Measurements from ENCODE around the gene MGST3. TPM values are rescaled to one million over a fixed set of nuclear protein-coding genes. Genes with fewer than 3 reads are reported as not detected.
A peak's percentile ranks its signal among the peaks of the same experiment; 100 is the strongest.

MGST3 gene
- total and polyA plus RNA-seq, 10 donors: 47.8 to 109 (median 78.1) TPM

DNA sequence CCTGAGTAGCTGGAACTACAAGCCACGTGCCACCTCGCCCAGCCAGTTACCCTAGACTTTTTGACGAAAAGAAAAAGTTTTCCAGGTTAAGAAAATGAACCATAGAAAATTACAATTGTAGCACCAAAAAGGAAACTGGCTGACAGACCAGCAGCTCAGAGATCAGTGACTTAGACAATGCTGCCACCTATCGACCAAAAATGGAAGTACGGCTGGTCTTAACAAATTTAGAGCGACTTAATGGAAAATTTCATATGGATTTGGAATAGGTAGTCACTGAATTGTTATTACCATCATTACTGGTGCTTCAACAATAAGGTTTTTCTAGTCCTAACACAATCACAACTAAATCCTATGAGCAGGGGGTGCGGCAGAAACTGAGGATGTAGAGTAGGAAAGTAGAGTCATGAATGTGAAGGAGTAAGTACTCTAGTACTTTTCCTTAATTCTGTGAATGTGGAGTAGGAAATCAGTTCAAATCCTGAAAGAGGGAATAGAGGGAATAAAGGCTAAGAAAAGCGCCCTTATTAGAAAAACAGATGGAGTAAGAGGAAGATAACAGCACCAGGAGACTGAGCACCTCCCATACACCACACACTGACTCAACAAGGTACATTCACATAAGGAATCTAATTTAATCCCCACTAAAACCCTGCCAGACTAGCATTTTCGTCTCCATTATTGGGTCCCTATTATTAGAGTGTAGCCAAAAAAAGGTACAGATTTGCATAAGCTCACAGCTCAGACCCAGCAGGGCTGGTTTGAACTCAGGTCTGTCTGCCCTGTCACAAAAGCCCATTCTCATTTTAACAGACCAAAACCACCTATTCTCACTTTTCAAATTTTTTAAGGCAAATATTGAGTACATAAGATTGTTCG lies 37.9 kb upstream of the MGST3 start:
- peak; percentile 51 for DNase-seq
- H3K9me3 ChIP-seq: no peaks in the 10 kb centered on the region
- H3K4me3 ChIP-seq: no peak overlapping the region
- H3K4me1 ChIP-seq: peaks cover 0 to 18% (median 11%) of the 10 kb centered on the region in 6 donors
- H3K27ac ChIP-seq: no peak overlapping the region
- peaks cover 0 to 87% (median 19%) of the 10 kb centered on the region in 7 donors for H3K27me3 ChIP-seq (replicated peaks in 1 of 7)
- no peaks in the 10 kb centered on the region for H3K36me3 ChIP-seq
- 0 to 5% (median 1%) methylated on average over 10 of the region's 10 CpGs for WGBS, 5 donors
- no peak for TF ChIP-seq POLR2A (IDR thresholded peaks at IDR 0.05)
- TF ChIP-seq, protein P1, sequence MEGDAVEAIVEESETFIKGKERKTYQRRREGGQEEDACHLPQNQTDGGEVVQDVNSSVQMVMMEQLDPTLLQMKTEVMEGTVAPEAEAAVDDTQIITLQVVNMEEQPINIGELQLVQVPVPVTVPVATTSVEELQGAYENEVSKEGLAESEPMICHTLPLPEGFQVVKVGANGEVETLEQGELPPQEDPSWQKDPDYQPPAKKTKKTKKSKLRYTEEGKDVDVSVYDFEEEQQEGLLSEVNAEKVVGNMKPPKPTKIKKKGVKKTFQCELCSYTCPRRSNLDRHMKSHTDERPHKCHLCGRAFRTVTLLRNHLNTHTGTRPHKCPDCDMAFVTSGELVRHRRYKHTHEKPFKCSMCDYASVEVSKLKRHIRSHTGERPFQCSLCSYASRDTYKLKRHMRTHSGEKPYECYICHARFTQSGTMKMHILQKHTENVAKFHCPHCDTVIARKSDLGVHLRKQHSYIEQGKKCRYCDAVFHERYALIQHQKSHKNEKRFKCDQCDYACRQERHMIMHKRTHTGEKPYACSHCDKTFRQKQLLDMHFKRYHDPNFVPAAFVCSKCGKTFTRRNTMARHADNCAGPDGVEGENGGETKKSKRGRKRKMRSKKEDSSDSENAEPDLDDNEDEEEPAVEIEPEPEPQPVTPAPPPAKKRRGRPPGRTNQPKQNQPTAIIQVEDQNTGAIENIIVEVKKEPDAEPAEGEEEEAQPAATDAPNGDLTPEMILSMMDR (IDR thresholded peaks at IDR 0.05 in 8 of 11, conservative IDR thresholded peaks at IDR 0.05 in 3 of 11): peak; percentile 74 to 94 (median 89)
- intact Hi-C loops (cut with DNase I; ENCODE audit: low total_unique reads): loop anchor here (5.0 to 10.0 kb wide), 2 partner anchors 201 to 448 kb away; no protein-coding TSS in a partner anchor

DNA sequence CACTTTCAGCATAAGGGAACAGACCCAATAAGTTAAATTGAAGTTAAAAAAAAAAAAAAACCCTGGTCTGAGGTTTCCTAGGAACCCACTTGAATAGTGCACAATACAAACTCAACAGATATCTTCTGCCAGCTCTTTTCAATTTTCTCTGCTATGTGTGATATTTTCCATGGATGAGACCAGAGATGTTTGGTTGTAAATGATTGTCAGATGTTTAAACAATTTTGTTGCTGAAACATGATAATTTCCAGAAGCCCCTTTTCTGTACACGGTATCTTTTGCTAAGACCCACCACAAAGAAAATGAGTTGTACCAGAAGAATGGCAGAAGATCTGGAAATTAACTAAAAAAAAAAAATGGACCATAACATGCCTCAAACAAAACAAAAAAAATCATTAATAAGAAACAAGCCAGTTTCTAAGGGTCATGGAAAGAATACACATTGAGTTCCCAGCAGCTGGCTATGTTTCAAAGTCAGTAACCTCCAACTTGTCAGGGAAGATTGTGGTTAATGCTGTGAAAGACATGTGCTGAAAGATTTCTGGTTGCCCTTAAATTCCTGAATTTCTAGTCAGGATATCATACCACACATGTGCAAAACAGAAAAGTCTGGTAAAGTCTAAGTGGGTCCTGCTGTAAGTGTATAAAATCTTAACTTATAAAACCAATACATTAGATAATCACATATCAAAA lies 35.6 kb upstream of the MGST3 start:
- H3K4me3 ChIP-seq: no peak overlapping the region
- TF ChIP-seq, protein P1 (IDR thresholded peaks at IDR 0.05 in 8 of 11, conservative IDR thresholded peaks at IDR 0.05 in 3 of 11): no peak
- TF ChIP-seq POLR2AphosphoS5 (IDR thresholded peaks at IDR 0.05): no peak
- no peak overlapping the region for H3K27ac ChIP-seq
- 59 to 86% (median 77%) methylated on average over 1 of the region's 1 CpG for WGBS, 5 donors
- intact Hi-C loops (cut with DNase I; ENCODE audit: low total_unique reads): loop anchor here (10.0 kb wide), 1 partner anchor 451 kb away; no protein-coding TSS in a partner anchor
- peaks cover 0 to 68% (median 19%) of the 10 kb centered on the region in 7 donors for H3K27me3 ChIP-seq (replicated peaks in 1 of 7)
- no peak for DNase-seq
- peaks cover 0 to 28% (median 17%) of the 10 kb centered on the region in 6 donors for H3K4me1 ChIP-seq
- H3K9me3 ChIP-seq: no peaks in the 10 kb centered on the region
- no peaks in the 10 kb centered on the region for H3K36me3 ChIP-seq

DNA sequence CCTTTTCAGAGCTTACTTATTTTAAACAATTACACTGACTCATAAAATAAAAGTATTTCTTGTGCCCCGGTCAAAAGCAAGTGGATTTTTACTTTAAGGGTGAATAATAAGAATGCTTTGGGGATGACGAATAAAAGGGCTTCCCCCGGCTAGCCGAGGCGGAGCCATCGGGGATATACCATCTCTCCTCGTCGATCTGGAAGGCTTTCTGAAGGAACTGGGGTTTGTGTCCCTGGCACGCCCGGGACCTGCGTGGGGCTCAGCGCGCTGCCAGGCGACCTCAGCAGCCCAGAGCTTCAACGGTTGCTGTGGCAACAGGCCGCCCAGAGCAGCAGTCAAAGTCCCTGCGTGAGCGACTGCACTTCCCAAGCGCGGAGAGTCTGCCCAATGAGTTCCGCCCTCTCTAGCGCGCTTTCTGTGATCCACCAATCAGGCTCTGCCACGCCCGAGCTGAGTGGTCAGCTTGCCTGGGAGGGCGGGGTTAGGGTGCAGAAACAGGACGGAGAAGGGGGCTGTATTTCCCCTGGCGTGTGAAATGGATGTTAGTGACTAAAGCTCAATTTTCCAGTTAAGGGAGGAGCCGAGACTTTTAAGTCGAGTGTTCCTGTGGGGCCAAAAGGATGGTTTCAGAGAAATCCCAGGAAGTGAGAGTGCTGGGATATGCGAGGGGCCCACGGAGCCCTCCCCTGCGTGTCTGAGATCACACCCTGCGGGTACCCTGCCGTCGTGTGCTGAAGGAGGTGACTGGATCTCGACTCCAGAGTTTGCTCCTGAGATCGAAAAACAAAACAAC lies 33.0 kb upstream of the MGST3 start:
- 0 to 1% (median 0%) methylated on average over 24 to 38 of the region's 38 CpGs for WGBS, 5 donors
- no peak for TF ChIP-seq POLR2A (IDR thresholded peaks at IDR 0.05)
- TF ChIP-seq POLR2AphosphoS5 (IDR thresholded peaks at IDR 0.05): peak; percentile 75 to 88 (median 76)
- TF ChIP-seq, protein P1 (IDR thresholded peaks at IDR 0.05 in 8 of 11, conservative IDR thresholded peaks at IDR 0.05 in 3 of 11): peak in 1 of 11 experiments; percentile 27
- H3K4me1 ChIP-seq: peaks cover 0 to 33% (median 20%) of the 10 kb centered on the region in 6 donors
- DNase-seq: peak; percentile 96
- H3K27ac ChIP-seq: peak overlapping the region; percentile 11 to 87 (median 51)
- peaks cover 0 to 43% (median 18%) of the 10 kb centered on the region in 7 donors for H3K27me3 ChIP-seq (replicated peaks in 1 of 7)
- no peaks in the 10 kb centered on the region for H3K9me3 ChIP-seq
- no peaks in the 10 kb centered on the region for H3K36me3 ChIP-seq
- H3K4me3 ChIP-seq: peak overlapping the region; percentile 36 to 70 (median 50)
- intact Hi-C loops (cut with DNase I; ENCODE audit: low total_unique reads): loop anchor here (10.0 kb wide), 1 partner anchor 453 kb away; no protein-coding TSS in a partner anchor

Data from spleen (tissue), 11 donors.